GM18508 (cell line): Measurements from ENCODE around the gene E2F2.

Experiments used
- ATAC-seq: cut with Tn5 transposase; IDR thresholded peaks from one replicate; pipeline ENCODE4 v1.9.1; 2021; ENCODE audit warnings: moderate number of reproducible peaks; ENCODE audit not compliant: insufficient read depth, unreplicated experiment

The E2F2 gene, protein sequence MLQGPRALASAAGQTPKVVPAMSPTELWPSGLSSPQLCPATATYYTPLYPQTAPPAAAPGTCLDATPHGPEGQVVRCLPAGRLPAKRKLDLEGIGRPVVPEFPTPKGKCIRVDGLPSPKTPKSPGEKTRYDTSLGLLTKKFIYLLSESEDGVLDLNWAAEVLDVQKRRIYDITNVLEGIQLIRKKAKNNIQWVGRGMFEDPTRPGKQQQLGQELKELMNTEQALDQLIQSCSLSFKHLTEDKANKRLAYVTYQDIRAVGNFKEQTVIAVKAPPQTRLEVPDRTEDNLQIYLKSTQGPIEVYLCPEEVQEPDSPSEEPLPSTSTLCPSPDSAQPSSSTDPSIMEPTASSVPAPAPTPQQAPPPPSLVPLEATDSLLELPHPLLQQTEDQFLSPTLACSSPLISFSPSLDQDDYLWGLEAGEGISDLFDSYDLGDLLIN

DNA sequence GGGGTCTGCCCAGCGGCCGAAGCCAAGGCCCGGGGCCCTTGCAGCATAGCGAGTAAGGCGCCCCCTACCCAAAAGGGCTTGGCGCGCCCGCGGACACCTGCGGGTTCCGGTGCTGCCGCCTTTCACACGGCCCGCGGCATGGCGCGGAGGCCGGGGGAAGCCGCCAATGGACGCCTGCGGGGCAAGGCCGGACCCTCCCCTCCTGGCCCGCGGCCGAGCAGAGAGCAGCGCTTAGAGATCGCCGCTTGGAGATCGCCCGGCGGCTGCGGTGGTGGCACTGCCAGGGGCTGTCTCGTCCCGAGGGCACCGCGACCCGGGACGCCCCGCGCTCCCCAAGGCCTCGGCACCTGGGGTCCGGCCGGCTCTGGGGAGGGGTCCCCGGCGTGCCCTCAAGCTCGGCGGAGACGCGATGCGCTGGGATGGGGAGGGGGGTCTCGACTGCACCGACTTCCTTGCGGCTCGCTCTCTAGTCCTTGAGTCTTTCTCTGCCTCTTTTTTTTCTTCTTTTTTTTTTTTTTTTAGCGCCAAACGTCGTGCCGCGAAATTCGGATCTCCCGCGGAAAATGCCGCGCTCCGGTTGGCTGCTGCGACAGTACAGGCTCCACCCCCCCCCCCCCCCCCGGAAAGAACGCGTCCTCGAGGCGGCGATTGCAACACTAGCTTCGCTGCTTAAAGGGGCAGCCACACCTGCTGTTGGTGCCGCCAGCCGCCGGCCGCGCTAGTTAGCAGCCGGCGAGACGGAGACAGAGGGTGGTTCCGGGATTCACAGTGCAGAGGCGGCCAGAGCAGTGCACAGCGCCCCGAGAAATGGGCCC lies at the start of gene E2F2:
Gene E2F2, minus strand, starts transcription at position 487 of the 815 bp plus-strand sequence. Its CDS starts 440 bp downstream, at position 47.
- ATAC-seq: no peak

DNA sequence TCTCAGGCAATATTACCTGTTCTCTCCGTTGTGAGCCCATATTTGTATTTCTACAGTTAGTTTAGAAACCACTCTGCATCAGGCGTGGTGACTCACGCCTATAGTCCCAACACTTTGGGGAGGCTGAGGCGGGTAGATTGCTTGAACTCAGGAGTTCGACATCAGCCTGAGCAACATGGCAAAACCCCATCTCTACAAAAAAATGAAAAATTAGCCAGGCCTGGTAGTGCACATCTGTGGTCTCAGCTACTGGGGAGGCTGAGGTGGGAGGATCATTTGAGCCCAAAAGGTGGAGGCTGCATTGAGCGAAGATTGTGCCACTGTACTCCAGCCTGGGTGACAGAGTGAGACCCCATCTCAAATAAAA lies 47.9 kb upstream of the E2F2 start:
- no peak for ATAC-seq

- no peak for ATAC-seq
These were observed 47.4 kb upstream of the E2F2 start for GRCh38 chr1:23578311-23578996.

- ATAC-seq: peak; percentile 65
These were observed 46.3 kb upstream of the E2F2 start for GRCh38 chr1:23577056-23578004.

GRCh38 chr1:23576338-23577055 lies 45.5 kb upstream of the E2F2 start:
- ATAC-seq: no peak

GRCh38 chr1:23575226-23575810 lies 44.3 kb upstream of the E2F2 start:
- no peak for ATAC-seq

GRCh38 chr1:23574265-23574754 lies 43.3 kb upstream of the E2F2 start:
- no peak for ATAC-seq

- no peak for ATAC-seq
These were observed 42.6 kb upstream of the E2F2 start for GRCh38 chr1:23573574-23574182.

DNA sequence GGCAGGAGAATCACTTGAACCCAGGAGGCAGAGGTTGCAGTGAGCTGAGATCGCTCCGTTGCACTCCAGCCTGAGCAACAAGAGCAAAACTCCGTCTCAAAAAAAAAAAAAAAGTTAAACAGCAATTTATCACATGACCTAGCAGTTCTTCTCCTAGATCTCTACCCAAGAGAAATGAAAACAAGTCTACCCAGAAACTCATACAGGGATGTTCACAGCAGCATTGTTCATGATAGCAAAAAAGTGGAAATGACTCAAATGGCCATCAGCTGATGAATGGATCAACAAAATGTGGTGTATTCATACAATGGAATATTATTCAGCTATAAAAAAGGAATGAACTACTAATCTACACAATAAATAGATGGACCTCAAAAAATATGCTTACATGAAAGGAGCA lies 40.4 kb upstream of the E2F2 start:
- no peak for ATAC-seq

- no peak for ATAC-seq
These were observed 39.1 kb upstream of the E2F2 start for GRCh38 chr1:23570001-23570691.

DNA sequence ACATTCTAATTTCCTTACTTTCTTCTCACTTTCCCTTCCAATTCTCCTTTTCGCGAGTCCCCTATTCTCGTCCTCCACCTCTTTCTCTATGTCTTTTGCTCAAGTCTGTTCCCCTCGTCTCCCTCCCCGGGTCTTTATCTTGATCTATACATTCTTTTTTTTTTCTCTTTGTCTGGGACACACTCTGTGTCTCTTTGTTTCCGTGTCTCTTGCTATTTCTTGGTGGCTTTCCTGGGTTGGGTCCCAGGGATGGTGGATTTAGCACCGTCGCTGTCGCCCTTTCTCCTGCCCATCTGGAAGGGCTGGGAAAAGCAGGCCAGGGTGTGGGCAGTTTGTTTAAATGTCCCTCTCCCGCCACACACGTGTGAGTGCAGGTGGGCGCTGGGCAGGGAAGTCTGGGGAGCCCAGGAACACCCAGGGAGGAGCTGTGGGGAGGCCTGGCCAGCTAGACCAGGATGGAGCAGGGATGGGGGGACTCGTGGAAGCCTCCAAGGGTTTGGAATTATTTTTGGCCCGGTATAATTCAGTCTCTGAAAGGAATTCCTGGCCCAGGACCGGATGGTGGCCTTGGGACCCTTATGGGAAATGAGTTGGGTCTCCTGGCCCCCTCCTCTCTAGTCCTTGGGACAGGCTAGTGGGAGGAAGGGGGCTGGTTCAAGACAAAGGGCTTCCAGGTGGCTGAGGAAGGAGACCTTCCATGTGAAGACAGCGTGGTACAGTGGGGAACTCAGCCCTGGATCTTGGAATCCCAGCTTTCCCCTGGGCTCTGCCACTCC lies 37.8 kb upstream of the E2F2 start:
- ATAC-seq: no peak

- no peak for ATAC-seq
These were observed 37.1 kb upstream of the E2F2 start for GRCh38 chr1:23567996-23568607.

GRCh38 chr1:23567629-23567995 lies 36.6 kb upstream of the E2F2 start:
- no peak for ATAC-seq

DNA sequence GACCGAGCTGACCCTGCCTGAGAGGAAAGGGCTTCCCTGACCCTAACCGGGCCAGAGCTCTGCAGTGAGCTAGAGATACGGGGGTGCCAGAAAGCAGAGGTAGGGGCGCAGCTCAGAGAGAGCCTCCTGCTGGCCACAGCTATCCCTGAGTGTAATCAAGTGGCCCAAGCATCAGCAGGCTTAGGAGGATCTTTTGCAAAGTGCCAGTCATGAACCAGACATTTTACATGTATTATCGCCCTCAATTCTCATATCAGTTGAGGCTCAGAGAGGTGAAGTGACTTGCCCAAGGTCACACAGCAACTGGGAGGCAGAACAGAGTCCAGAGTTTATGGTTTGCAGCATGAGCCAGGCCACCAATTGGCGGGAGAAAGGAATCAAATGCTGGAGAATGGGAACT lies 35.3 kb upstream of the E2F2 start:
- ATAC-seq: no peak

GRCh38 chr1:23565776-23566175 lies 34.7 kb upstream of the E2F2 start:
- ATAC-seq: no peak

- no peak for ATAC-seq
These were observed 33.6 kb upstream of the E2F2 start for GRCh38 chr1:23564529-23565122.
